Left cardiac atrium (tissue), 4 donors: ENCODE data around the gene GSS. TPM values are rescaled to one million over a fixed set of nuclear protein-coding genes. Genes with fewer than 3 reads are reported as not detected.

Experiments used
- ATAC-seq, 2 donors: fragments of 200-7000 bp; cut with Tn5 transposase; one replicate each; pipeline ENCODE4 v1.9.1; 2020; ENCODE audit warnings: mild to moderate bottlenecking in 2 of 2, moderate library complexity in 2 of 2
- DNase-seq: peaks from one replicate; pipeline ENCODE4 v3.0.0-alpha.2; 2020
- intact Hi-C, 2 donors: fragments of 100-400 bp; cut with DNase I; formaldehyde crosslinking; loops; one replicate each; pipeline versions ENCODE4 v1.14.1 to v1.15.1; 2022 to 2023
- total RNA-seq, 2 donors: library from RNA; stranded (reverse); fragmentation: NEBNext Ultra II Directional; extraction: Animal tissue kit (Norgen Biotek cat#: 25700); gene quantifications; one replicate each; pipeline ENCODE4 v1.2.1, GENCODE V29; 2021
- donor health status: DM: no; HTN: yes; CAD: no.
- donor health status: DM: no; HTN: yes; CAD: no; lungs with severe emphysema.
- donor health status: DM: yes; HTN: yes; CAD: no.
- donor health status: Dilated cardiomyopathy.

The GSS gene
- total RNA-seq, 2 donors from 2014 or later = 20.1 to 27.2 TPM

DNA sequence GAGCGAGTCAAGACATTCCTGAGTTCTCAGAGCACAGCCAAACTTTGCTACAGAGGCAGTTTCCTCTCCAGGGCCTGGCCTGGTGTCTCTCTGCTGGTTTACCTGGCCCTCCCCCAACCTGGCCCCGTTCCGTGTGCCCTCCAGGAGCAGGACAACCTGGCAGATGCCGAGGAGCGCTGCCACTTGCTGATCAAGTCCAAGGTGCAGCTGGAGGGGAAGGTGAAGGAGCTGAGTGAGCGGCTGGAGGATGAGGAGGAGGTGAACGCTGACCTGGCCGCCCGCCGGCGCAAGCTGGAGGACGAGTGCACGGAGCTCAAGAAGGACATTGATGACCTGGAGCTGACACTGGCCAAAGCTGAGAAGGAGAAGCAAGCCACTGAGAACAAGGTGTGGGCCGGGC lies 39.6 kb upstream of the GSS start:
- intact Hi-C loops = no loop called here
- DNase-seq (no peak), ATAC-seq (no peak)

DNA sequence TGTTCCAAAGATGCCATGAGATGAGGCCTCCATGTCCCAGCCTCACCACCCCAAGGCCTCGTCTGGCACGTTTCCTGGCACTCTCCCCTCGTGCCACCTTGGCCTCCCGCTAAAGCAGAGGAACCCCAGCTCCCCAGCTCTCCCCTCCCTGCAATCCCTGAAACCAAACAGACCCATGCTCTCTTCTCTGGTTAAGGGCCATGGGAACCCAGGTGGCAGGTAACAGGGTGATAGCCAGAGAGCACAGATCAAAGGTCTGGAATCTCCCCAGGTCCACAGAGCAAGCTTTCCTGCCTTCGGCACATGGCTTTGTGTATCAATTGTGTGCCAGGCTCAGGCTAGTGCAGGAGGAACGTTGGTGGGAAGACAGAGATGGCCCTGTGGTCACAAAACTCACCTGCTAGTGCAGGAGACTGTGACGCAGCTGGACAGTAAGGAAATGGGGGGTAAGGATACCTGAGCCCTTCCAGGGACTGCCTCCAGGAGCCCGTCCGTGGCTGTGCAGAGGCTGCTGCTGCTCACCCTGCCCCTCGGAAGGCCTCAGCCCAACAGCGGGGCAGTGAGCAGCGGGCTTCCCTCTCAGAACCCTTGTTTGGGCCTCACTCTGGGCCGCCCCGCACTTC lies 39.0 kb upstream of the GSS start:
- no peak for DNase-seq
- intact Hi-C loops = no loop called here
- no peak for ATAC-seq

DNA sequence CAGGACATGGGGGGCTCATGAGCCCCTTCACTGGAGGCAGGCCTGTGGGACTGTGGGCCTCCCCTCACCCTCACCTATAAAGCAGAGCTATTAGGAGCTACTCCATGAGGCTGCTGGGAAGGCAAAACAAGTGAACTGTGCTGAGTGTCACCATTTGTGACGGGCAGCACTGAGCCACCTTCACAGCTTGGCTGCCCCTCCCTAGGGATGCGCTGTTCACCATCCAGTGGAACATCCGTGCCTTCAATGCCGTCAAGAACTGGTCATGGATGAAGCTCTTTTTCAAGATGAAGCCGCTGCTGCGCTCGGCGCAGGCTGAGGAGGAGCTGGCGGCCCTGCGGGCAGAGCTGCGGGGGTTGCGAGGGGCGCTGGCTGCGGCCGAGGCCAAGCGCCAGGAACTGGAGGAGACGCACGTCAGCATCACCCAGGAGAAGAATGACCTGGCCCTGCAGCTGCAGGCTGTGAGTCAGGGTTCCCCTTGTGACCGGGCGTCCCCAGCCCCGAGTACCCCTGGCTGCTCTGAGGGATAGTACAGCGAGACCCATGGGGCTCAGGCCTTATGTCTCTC lies 38.4 kb upstream of the GSS start:
- ATAC-seq = peak in 1 of 2 donors; percentile 2

DNA sequence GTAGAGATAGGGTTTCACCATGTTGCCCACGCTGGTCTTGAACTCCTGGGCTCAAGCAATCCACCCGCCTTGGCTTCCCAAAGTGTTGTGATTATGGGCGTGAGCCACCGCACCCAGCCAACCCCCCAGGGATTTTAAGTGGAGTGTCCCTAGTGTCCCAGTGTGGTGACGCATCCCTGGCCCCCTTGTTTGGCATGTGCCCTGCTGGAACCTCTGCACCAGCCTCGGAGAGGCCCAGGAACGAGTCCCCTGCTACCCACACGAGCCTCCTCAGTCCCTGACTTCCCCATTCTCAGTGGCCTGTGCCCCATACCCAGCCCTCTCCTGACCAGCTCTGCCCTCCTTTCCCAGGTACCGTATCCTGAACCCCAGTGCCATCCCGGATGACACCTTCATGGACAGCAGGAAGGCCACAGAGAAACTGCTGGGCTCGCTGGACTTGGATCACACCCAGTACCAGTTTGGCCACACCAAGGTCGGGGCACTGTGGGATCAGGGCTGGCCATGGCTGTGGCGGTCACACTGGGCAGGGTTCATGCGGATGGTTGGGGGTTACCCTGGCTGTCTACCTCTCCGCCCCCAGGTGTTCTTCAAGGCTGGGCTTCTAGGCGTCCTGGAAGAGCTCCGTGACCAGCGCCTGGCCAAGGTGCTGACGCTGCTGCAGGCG lies 37.3 kb upstream of the GSS start:
- ATAC-seq (no peak), DNase-seq (no peak)
- intact Hi-C loops = no loop called here

More for the DNA sequence above, 38.4 kb upstream of the GSS start:
- intact Hi-C loops = no loop called here
- DNase-seq = no peak

DNA sequence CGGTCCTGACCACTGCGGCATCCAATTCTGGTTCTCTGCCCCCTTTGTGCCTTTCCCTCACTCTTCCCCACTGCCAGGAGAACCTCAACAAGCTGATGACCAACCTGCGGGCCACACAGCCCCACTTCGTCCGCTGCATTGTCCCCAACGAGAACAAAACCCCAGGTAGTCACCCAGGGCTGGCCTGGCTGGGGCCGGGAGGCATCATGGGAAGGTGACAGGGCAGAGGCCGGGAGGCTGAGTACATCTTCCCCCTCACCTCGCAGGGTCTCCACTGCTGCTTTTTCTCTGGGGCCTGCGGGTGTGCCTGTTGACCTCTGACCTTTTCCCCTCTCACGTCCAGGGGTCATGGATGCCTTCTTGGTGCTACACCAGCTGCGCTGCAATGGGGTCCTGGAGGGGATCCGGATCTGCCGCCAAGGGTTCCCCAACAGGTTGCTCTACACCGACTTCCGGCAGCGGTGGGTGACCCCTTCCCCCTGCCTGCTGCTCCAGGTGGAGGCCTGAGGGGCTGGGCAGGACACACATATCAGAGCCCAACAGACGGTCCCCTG lies 35.1 kb upstream of the GSS start:
- no peak for ATAC-seq
- intact Hi-C loops = no loop called here
- DNase-seq = no peak

DNA sequence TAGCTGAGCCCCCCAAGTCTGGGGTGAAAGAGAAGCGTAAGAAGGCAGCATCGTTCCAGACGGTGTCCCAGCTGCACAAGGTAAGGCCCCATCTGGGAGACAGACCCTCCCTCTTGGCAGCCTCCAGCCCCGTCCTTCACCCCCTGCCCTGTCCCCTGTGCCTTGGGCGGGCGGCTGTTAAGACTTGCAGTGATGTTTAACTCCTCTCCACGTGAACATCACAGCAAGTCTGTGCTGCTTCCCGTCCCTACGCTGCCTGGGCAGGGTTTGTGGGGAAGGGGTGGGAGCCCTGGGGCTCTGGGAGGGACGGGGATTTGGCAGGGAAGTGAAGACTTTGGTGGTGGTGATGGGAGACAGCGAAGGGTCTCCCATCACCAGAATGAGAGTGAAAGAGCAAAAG lies 34.6 kb upstream of the GSS start:
- DNase-seq (no peak), ATAC-seq (no peak)
- intact Hi-C loops = no loop called here

DNA sequence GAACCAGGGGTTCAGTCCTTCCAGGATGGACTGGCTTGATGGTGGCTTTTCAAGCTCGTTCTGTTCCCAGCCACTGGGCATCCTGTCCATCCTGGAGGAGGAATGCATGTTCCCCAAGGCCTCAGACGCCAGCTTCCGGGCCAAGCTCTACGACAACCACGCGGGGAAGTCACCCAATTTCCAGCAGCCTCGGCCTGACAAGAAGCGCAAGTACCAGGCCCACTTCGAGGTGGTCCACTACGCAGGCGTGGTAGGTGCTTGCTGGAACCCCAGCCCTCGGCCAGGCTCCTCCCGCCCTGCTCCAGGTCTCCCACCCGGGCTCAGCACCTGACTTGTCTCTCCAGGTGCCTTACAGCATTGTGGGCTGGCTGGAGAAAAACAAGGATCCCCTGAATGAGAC lies 34.1 kb upstream of the GSS start:
- DNase-seq (no peak), ATAC-seq (no peak)
- intact Hi-C loops = no loop called here

DNA sequence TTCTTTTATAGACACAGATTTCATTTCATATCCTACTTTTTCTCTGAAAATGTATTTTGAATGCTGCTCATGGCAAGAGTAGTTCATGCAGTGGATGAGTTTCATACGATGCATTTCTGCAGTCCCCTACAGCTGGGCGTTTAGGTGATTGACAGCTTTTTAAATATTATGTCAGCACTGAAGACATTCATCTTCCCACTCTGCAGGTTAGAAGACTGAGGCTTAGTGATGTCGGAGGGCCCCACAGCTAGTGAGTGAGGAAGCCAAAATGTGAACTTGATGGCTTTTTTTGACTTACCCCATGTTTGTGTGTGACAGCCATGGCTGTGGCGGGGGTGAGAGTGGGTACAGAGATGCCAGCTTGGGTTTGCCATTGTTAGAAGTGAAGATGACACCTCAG lies 33.5 kb upstream of the GSS start:
- DNase-seq (no peak), ATAC-seq (no peak)
- intact Hi-C loops = no loop called here

DNA sequence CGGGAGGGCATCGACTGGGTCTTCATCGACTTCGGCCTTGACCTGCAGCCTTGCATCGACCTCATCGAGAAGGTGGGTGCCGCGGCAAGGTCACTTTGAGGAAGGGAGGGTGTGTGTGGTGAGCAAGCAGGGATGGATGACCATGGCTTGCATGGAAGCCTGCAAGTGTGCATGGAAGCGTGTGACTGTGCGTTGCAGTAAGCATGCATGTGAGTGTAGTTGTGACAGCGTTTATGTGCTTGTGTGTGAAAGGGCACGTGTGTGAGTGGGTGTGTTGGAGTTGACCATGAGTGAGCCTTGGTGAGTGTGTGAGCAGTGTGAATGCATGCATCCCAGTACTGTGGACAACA lies 32.6 kb upstream of the GSS start:
- DNase-seq (no peak), ATAC-seq (no peak)
- intact Hi-C loops = no loop called here

DNA sequence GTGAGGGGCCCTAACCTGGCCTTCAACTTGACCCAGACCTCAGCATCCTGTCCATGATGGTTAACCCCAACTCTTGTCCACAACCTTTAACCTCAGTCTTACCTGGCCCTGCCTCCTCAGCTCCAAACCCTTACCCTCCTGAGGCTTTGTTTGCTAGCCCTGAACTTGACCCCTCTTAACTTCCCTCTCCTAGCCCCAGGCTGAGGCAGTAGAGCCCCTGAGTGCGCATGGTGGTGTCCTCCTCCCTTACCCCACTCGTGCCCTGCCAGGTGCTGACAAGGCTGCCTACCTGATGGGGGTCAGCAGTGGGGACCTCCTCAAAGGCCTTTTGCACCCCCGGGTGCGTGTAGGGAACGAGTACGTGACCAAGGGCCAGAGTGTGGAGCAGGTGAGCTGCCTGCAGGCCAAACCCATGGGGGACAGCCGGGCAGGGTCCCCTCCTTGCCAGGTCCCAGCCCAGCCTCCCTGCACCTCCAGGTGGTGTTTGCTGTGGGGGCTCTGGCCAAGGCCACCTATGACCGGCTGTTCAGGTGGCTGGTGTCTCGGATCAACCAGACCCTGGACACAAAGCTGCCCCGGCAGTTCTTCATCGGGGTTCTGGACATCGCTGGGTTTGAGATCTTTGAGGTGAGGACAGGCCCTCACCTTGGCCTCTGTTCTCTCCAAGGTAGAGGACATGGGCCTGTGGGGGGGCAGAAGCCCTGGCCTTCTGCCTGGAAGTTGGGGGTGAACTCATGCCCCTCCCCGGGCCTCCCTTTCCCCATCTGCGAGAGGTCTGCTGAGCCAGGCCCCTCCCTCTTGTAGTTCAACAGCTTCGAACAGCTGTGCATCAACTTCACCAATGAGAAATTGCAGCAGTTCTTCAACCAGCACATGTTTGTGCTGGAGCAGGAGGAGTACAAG lies 31.9 kb upstream of the GSS start:
- ATAC-seq (peak in 1 of 2 donors; percentile 1), DNase-seq (peak; percentile 22)
- intact Hi-C loops = no loop called here

DNA sequence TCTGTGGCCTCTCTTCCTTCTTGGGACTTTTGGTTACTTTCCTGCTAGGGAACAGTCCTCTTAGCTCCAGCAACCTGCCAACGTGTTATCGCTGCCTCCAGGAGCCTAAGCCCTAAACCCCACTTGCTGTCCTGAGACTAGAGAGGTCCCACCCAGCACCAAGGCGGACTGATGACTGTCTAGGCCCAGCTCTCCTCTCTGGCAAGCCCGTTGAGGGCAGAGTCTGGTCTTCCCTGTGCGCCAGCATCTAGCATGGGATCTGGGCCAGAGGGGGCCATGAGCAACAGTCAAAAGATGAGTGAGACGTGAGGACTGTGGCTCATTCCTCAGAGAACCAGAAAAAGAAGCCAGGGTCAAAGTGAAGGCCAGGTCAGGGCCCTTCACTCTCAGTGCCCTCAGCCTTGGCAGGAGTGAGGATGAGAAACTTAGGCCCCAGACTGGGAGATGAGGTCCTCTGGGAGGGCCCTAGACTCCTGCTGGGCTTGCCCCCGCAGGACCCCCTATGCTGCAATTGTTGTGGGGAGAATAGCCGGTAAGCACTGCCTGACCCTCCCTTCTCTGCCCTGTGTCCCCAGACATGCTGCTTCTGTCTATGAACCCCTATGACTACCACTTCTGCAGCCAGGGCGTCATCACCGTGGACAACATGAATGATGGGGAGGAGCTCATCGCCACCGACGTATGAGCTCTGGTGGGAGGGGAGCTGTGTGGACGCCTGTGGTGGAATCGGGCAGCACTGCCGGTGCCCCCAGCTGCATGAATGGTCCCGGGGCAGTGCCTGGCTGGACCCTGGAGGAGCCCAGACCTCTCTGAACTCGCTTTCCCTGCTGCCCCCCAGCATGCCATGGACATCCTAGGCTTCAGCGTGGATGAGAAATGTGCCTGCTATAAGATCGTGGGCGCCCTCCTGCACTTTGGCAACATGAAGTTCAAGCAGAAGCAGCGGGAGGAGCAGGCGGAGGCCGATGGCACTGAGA lies 31.0 kb upstream of the GSS start:
- DNase-seq (peak; percentile 24), ATAC-seq (peak in 1 of 2 donors; percentile 12)
- intact Hi-C loops = no loop called here

DNA sequence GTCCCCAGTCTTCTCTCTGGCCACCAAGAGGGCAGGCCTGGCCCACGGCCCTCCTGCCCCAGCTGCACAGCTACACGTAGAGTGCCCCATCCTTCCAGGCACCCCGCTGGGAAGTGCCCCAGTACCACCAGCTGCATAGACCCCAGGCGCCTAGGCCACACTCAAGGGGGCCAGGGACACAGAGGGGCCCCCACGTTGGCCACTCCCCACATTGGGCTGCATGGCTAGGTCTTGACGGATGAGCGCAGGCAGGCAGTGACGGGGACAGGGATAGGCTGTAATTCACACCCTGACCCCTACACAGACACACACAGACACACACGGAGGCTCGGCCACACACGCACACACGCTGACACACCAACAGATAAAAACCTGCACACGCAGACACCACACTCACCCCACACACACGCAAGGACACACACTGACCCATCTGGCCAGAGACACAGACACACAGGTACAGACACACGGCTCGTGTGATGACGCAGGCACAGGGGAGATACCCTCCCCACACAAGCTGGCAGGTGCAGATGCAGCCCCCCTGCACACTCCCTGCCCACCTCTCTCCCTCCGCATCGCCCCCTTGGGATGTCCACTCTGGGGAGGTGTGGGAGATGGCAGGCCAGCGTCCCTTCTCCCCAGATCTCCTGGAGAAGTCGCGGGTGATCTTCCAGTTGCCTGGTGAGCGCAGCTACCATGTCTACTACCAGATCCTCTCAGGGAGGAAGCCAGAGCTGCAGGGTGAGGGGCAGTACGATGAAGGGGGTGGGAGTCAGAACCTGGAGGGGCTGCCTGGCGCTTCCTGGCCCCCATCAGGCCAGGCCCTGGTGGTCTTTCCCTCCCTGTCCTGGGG lies 30.1 kb upstream of the GSS start:
- intact Hi-C loops = no loop called here
- DNase-seq (peak; percentile 24), ATAC-seq (peak in 1 of 2 donors; percentile 1)

DNA sequence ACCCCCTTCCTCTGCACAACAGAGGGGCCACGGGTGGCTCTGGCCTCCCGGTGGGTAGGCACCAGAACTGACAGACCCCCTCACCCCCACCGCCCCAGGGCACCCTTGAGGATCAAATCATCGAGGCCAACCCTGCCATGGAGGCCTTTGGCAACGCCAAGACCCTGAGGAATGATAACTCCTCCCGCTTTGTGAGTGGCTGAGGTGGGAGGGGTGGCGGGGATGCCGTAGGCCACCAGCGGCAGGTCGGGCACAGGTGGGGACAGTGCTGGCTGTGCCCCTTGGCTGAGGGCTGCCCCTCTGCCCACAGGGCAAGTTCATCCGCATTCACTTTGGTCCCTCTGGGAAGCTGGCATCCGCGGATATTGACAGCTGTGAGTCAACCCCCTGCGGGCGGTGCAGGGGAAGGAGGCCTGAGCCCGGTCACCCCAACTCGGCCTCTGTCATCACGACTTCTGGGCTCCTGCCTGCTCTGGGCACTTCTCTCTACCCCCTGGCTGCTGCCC lies 29.2 kb upstream of the GSS start:
- intact Hi-C loops = no loop called here
- DNase-seq (peak; percentile 26), ATAC-seq (peak in 1 of 2 donors; percentile 32)

DNA sequence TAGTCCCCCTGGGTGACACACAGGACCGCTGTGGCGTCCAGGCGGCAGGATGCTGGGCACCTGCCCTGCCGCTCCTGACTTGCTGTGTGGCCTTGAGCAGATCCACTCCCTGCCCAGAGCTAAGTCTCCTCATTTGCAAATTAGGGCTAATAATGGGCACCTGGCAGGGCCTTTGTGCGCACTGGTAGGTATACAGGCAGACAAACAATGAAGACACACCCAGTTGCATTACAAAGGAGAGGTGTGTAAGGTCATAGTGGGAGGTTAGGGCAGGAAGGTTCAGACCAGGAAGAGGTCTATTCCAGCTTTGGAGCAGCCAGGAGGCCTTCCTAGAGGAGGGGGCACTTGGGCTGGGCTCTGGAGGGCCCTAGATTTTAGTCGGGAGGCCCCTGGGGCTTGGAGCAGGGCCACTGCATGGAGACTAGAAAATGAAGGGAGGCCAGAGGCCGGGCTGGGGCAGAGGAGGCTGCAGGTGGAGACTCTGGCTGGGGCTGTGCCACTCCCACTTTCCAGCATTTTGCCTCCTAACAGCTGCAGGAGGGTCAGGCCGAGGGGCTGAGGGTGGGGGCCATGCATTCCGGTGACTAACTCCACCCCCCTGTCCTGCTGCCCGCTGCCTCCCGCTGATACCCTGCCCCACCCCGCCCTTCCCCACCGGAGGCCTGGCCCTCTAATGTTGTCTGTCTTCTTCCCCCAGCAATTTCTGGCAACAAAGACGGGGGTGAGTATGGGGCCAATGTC lies 28.6 kb upstream of the GSS start:
- DNase-seq = peak; percentile 15
- intact Hi-C loops = no loop called here
- no peak for ATAC-seq

DNA sequence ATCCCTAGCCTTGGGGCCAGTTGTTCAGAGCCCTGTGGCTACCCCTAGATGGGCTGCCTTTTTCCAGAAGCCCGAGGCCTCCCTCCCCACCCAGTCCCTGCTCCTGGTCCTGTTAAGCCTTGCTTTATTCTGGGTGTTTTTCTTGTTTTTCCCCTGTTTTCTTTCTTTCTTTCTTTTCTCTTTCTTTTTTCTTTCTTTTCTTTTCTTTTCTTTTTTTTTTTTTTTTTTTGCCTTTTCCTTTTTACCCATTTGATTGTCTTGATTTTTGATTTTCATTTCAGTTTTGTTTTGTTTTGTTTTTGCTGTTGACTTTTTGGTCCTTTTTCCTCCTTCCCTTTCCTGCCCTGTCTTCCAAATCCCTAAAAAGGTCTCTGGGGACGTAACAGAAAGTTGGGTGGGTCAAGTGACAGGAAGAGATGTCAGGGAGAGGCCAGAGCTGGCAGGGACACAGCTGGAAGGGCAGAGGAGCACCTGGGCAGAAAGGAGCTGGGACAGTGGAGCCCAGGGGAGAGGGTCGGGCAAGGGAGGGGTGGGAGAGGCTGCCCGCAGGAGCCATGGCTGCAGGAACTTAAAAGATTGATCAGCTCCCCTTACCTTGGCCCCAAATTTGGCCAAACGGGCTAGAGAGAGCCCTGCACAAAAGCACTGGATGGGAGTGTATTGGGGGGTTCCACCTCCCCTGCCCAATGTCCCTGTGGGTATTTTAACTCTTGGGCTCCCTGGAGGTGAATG lies 27.6 kb upstream of the GSS start:
- intact Hi-C loops = no loop called here
- ATAC-seq (no peak), DNase-seq (peak; percentile 20)
